ENCODE measurements around the gene FMO1. TPM values are rescaled to one million over a fixed set of nuclear protein-coding genes. Genes with fewer than 3 reads are reported as not detected.

FMO1 gene
- total and polyA plus RNA-seq, 9 donors: 3.8 to 32.2 (median 5.8) TPM; not detected in 1

DNA sequence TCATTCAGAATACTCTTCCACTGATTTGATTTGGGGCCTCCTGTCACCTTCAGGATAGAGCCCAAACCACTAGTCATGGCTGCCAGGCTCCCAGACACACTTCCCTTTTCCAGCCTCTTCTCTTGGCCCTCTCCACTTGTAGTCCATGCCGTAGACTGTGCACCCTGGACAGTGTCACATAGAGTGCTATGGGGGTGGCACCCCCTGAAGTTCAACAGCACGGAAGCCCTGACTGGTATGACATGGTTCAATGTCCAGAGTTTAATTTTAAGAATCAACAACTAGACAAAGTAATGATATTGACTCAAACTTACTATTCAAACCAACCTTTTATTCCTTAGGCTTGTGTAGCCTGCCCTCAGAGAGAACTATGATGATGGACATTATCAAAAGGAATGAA, 40.9 kb upstream of the FMO1 start:
- no peaks in the 10 kb centered on the region for H3K9me3 ChIP-seq
- TF ChIP-seq, protein P1, sequence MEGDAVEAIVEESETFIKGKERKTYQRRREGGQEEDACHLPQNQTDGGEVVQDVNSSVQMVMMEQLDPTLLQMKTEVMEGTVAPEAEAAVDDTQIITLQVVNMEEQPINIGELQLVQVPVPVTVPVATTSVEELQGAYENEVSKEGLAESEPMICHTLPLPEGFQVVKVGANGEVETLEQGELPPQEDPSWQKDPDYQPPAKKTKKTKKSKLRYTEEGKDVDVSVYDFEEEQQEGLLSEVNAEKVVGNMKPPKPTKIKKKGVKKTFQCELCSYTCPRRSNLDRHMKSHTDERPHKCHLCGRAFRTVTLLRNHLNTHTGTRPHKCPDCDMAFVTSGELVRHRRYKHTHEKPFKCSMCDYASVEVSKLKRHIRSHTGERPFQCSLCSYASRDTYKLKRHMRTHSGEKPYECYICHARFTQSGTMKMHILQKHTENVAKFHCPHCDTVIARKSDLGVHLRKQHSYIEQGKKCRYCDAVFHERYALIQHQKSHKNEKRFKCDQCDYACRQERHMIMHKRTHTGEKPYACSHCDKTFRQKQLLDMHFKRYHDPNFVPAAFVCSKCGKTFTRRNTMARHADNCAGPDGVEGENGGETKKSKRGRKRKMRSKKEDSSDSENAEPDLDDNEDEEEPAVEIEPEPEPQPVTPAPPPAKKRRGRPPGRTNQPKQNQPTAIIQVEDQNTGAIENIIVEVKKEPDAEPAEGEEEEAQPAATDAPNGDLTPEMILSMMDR (IDR thresholded peaks at IDR 0.05): no peak
- TF ChIP-seq POLR2A (IDR thresholded peaks at IDR 0.05) (no peak), EP300 (IDR thresholded peaks at IDR 0.05) (no peak)
- H3K4me3 ChIP-seq: no peak overlapping the region
- H3K27ac ChIP-seq: no peak overlapping the region
- 95 to 98% (median 97%) methylated on average over 2 of the region's 2 CpGs for WGBS, 3 donors
- H3K4me1 ChIP-seq (ENCODE audit: insufficient read depth): peaks cover 1% of the 10 kb centered on the region
- no peaks in the 10 kb centered on the region for H3K36me3 ChIP-seq
- DNase-seq: no peak
- H3K27me3 ChIP-seq: no peaks in the 10 kb centered on the region
- intact Hi-C loops (cut with DNase I): no loop called here

DNA sequence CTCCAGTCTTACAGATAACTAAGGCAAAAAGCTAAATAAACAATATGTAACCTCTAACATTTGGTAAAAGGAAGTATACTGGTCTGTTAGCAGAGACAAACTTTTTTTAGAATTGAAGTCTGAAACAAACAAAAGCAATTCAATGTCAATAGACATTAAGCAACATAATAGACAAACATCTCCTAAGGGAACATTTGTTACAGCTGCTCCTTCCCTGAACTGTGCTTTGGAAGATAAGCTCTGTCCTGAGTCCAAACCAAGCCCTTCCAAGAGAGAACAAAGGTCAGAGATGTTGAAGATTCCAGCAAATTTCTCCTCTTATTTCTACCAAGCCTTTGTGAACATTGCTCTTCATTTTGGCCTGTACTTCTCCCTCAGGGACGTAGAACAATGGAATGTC, 37.9 kb upstream of the FMO1 start:
- Histone ChIP-seq H3K27me3 (no peaks in the 10 kb centered on the region), H3K9me3 (no peaks in the 10 kb centered on the region), H3K27ac (no peak overlapping the region), H3K4me3 (no peak overlapping the region), H3K36me3 (no peaks in the 10 kb centered on the region), H3K4me1 (ENCODE audit: insufficient read depth) (peaks cover 1% of the 10 kb centered on the region)
- WGBS, 3 donors: 46 to 59% (median 52%) methylated on average over 1 of the region's 1 CpG
- TF ChIP-seq POLR2A (IDR thresholded peaks at IDR 0.05): no peak
- TF ChIP-seq, protein P1 (IDR thresholded peaks at IDR 0.05): no peak
- no peak for TF ChIP-seq EP300 (IDR thresholded peaks at IDR 0.05)
- DNase-seq: no peak
- intact Hi-C loops (cut with DNase I): loop anchor here in 1 of 4 donors (10.0 kb wide), 1 partner anchor 66 kb away; no protein-coding TSS in a partner anchor

DNA sequence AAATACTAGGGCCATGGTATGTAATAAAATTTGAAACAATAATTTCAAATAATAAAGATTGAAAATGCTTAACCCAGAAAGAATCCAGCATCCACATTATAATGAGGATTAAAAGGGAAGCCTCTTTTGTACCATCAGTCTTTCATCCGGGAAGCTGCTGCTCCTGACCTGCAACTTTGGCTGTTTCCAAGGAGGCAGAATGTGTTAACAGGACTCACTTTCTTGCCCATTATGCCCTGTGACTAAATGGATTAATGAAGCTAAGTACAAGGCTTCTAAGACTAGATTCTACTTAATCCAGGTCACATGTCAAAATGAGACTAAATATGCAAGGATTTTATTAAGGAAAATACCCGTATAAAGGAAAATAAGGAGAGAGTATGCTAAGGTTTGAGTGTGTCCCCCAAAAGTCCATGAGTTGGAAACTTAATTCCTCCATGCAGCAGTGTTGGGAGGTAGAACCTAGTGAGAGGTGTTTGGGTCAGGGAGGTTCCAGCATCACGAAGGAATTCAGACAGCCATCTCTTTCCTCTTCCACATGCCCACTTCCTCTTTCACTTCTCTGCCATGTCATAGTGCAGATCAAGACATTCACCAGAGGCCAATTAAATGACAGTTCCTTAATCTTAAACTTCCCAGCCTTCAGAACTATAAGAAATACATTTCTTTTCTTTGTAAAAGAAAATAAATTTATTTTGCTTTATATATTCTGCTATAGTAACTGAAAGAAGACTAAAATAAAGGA, 35.5 kb upstream of the FMO1 start:
- no peak overlapping the region for H3K27ac ChIP-seq
- 90 to 96% (median 95%) methylated on average over 3 of the region's 3 CpGs for whole genome bisulfite sequencing, 3 donors
- H3K36me3 ChIP-seq: no peaks in the 10 kb centered on the region
- TF ChIP-seq EP300 (IDR thresholded peaks at IDR 0.05): no peak
- TF ChIP-seq, protein P1 (IDR thresholded peaks at IDR 0.05): no peak
- TF ChIP-seq POLR2A (IDR thresholded peaks at IDR 0.05): no peak
- H3K4me3 ChIP-seq: no peak overlapping the region
- peaks cover 1% of the 10 kb centered on the region for H3K4me1 ChIP-seq (ENCODE audit: insufficient read depth)
- no peaks in the 10 kb centered on the region for H3K27me3 ChIP-seq
- no peak for DNase-seq
- intact Hi-C loops (cut with DNase I): loop anchor here in 1 of 4 donors (10.0 kb wide), 1 partner anchor 68 kb away; no protein-coding TSS in a partner anchor
- no peaks in the 10 kb centered on the region for H3K9me3 ChIP-seq

DNA sequence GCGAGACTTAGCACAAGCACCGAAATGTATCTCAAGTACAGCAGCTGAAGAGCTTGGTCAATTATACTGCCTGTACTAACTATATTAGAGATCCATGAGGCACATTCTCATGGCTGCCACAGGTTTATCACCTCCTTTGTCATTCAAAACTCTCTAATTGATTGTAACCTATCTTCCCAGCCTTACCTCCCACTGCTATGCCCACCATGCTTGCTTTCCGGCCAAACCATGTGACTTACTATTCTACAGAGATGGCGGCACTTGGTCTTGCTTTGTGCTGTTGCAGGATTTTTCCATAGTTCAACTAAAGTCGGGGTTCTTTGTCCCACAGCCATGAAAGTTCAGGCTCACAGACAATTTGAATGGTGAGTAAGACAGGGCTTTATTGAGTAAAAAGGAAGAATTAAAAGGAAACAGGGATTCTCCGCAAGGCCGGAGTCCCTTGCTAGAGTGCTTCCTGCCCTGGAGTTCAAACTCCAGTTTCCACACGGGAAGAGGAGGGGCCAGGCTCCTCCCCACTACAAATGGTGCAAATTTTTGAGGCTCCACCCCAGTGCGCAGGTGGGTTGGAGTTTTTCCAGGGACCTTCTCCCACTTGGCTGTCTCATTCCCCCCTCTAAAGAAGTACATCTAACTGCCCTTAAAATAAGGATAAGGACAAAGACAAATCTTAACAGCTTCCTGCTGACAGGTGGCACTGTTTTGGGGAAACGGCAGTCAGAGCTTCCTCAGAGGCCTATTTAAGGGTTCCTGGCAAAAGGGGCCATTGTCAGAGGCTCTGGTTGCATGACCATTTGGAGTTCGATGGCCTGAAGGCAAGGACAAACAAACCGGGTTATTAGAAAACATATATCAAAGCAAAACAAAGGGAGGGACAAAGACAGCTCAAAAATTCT, 34.5 kb upstream of the FMO1 start:
- Histone ChIP-seq H3K27ac (no peak overlapping the region), H3K9me3 (no peaks in the 10 kb centered on the region), H3K36me3 (no peaks in the 10 kb centered on the region), H3K4me1 (ENCODE audit: insufficient read depth) (peaks cover 4% of the 10 kb centered on the region), H3K27me3 (no peaks in the 10 kb centered on the region), H3K4me3 (no peak overlapping the region)
- intact Hi-C loops (cut with DNase I): loop anchor here in 1 of 4 donors (10.0 kb wide), 1 partner anchor 69 kb away; no protein-coding TSS in a partner anchor
- 77 to 81% (median 80%) methylated on average over 12 of the region's 12 CpGs for WGBS, 3 donors
- no peak for DNase-seq
- TF ChIP-seq EP300 (IDR thresholded peaks at IDR 0.05): no peak
- no peak for TF ChIP-seq POLR2A (IDR thresholded peaks at IDR 0.05)
- TF ChIP-seq, protein P1 (IDR thresholded peaks at IDR 0.05): no peak

Measured in ovary (tissue), 9 donors.